Measurements from ENCODE around the gene PCDHA6.
"Not testable (repeated sequence)": the region's sequence is repeated elsewhere in the genome, so short reads cannot be mapped to it uniquely, and the experiment has no call there.

PCDHA6 gene

GRCh38 chr5:140827704-140828361, at the start of gene PCDHA6:
Gene PCDHA6 (plus strand): TSS chr5:140827960. CDS start chr5:140828092, 132 bp downstream.
- no peak for DNase-seq

- DNase-seq: no peak
These were observed 47.2 kb upstream of the PCDHA6 start for GRCh38 chr5:140780512-140780911.

GRCh38 chr5:140785905-140786686, 41.7 kb upstream of the PCDHA6 start, which contains the start of gene PCDHA1:
Gene PCDHA1 (plus strand): TSS chr5:140786140.
- DNase-seq: no peak

- DNase-seq: not testable (repeated sequence)
These were observed 40.3 kb upstream of the PCDHA6 start for GRCh38 chr5:140787422-140787821.

GRCh38 chr5:140787849-140788504, 39.8 kb upstream of the PCDHA6 start:
- DNase-seq: not testable (repeated sequence)

- DNase-seq: no peak
These were observed 36.7 kb upstream of the PCDHA6 start for GRCh38 chr5:140791089-140791488.

GRCh38 chr5:140794595-140795258, 33.0 kb upstream of the PCDHA6 start, which contains the start of gene PCDHA2:
Gene PCDHA2 (plus strand): TSS chr5:140794852.
- DNase-seq: no peak

- no peak for DNase-seq
These were observed 32.5 kb upstream of the PCDHA6 start for GRCh38 chr5:140795259-140795641.

- not testable (repeated sequence) for DNase-seq
These were observed 31.6 kb upstream of the PCDHA6 start for GRCh38 chr5:140796072-140796717.

- DNase-seq: no peak
These were observed 31.1 kb upstream of the PCDHA6 start for GRCh38 chr5:140796718-140797095.

GRCh38 chr5:140800816-140801493, 26.8 kb upstream of the PCDHA6 start, which contains the start of gene PCDHA3:
Gene PCDHA3 (plus strand): TSS chr5:140801057.
- DNase-seq: no peak

- DNase-seq: no peak
These were observed 26.3 kb upstream of the PCDHA6 start for GRCh38 chr5:140801494-140801841.

GRCh38 chr5:140802381-140802780, 25.4 kb upstream of the PCDHA6 start:
- DNase-seq: not testable (repeated sequence)

- no peak for DNase-seq
These were observed 24.9 kb upstream of the PCDHA6 start for GRCh38 chr5:140802781-140803271.

- peak; percentile 43 for DNase-seq
These were observed 20.7 kb upstream of the PCDHA6 start, which contains the start of gene PCDHA4 for GRCh38 chr5:140806834-140807775. Gene PCDHA4 (plus strand): TSS chr5:140807068.

- not testable (repeated sequence) for DNase-seq
These were observed 19.4 kb upstream of the PCDHA6 start for GRCh38 chr5:140808241-140808888.

GRCh38 chr5:140808889-140809291, 18.9 kb upstream of the PCDHA6 start:
- DNase-seq: no peak

- DNase-seq: peak; percentile 64
These were observed 6.1 kb upstream of the PCDHA6 start, which contains the start of gene PCDHA5 for GRCh38 chr5:140821375-140822280. Gene PCDHA5 (plus strand): TSS chr5:140821613.

GRCh38 chr5:140822281-140822629, 5.5 kb upstream of the PCDHA6 start:
- DNase-seq: no peak
